ENCODE measurements around the gene SRMS.

GRCh38 chr20:63525185-63525584 is 22.4 kb downstream of the SRMS start:
- TF ChIP-seq CTCF (IDR thresholded peaks at IDR 0.05) (no peak), EZH2 (IDR thresholded peaks at IDR 0.05; ENCODE audit: borderline replicate concordance, insufficient read depth, low read depth, low read length, poor library complexity, severe bottlenecking) (no peak)
